ENCODE data around the gene HLA-DMA.
"Not testable (repeated sequence)": the region's sequence is repeated elsewhere in the genome, so short reads cannot be mapped to it uniquely, and the experiment has no call there.

Gene HLA-DMA

DNA sequence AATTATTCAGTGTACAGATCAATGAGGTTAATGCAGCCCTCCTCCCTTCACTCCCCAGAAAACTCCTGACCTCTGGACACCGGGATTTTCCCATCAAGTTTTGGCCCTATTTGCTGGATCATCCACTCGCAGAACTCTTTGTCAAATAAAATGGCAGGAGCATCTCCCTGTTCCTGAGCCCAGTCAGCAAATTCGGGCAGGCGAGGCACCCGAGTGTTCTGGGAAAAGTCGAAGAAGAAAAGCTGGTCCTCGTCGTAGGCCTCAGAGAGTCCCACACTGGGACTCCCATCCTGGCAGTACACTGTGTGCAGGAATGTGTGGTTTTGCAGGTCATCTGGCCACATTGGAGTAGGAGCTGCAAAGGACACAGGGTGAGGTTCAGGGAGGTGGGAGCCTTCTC lies 2.4 kb downstream of the HLA-DMA start:
- no peak for DNase-seq

DNA sequence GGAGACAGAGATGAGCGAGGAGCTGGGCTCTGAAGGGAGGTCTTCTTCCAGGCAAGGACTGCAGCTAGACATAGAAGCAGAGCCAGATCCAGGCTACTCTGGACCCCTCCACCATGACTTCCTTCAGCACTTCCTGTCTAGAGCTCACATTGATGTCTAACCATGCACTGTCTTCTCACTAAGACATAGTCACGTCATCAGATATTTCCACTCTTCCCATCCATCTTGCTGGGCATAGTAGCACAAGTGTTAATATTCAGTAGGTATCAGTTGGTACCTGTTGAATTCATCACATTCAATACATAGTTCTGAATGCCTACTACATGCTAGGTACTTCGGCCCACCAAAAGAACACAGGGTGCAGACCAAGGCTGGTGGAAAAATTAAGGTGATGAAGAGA lies 2.9 kb downstream of the HLA-DMA start:
- no peak for DNase-seq

DNA sequence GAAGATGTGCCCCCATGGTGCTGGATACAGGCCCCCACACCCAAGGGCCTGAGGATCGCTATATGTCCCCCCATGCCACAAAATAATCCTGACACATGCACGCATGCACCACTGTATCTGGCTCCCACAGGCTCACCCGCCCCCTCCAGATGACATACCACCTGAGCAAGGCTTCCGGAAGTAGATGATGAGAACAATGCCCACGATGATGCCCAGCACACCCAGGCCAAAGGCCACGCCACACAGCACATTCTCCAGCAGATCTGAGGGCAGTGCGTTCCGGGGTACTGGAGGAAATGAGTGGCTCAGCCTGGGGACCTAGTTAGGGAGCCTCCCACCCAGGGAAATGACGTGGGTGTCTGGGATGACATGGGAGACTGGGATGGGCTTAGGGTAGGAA lies 3.8 kb downstream of the HLA-DMA start:
- no peak for DNase-seq

DNA sequence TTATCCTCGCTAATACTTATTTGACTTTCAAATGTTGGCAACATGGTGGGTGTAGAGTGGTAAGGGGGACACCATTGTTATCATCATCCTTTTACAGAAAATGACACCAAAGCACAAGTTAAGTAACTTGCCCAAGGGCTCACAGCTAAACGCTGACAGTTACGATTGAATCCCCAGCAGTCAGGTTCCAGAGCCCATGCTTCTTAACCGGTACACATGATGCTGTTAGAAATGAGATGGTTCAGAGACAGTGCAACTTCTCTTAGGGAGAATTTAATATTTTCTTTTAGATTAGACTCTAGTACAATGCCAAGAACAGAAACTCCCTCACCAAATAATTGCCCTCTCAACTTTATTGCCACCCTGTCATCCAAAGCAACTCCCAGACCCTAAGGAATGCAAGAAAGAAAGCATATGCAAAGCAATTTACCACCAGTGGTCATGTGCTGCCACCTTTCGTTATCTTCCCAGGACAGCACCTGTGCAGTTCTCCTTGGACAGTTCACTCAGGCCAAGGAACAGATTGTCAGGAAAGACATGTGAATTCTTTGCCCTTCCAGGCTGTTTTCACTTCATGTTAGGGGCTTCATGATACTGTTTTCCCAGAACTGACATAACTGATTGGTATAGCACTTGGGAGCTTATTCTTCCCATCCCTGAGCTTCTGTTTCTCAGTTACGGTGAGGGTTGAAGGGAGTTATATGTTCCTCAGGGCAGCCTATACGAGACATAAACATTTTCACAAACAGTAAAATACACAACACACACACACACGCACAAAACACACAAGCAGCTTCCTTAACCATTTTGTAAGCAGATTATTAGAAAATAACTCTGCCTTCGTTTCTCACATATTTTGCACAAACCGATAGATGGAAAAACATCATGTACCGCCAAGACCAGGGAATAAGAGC lies 5.1 kb downstream of the HLA-DMA start:
- DNase-seq: peak; percentile 42

DNA sequence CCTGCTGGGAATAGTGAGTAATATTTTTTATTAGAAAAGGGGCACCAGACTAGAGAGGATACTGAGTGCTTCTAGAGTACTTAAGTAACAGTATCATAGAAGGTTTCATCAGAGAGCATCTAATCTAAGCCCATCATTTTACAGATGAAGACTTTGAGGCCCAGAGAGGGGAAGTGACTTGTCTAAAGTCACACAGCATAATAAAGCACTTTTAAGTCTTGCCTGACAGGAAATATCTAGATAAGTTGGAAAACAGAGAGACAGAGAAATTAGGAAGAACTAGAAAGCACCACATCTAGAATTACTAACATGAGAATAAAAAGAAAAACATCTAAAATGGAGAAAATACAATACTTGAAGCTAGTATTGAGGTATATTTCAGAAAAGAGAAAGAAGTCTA lies 6.0 kb downstream of the HLA-DMA start:
- DNase-seq: no peak

DNA sequence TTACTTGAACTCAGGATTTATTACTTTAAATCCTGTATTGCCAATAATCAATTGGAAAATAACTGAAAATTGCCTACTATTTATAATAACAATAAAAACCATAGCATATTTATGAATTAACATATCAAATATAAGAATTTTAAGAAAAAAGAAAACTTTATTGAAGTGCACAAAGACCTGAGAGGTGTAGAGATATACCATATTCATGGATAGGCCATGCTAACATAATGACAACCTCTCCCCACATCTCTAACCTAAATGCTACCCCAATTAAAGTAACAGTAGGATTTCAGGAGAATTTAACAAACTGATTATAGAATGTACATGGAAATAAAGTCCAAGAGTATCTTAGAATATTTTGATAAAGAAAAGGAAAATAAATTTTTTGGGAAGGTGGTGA lies 6.9 kb downstream of the HLA-DMA start:
- no peak for DNase-seq

DNA sequence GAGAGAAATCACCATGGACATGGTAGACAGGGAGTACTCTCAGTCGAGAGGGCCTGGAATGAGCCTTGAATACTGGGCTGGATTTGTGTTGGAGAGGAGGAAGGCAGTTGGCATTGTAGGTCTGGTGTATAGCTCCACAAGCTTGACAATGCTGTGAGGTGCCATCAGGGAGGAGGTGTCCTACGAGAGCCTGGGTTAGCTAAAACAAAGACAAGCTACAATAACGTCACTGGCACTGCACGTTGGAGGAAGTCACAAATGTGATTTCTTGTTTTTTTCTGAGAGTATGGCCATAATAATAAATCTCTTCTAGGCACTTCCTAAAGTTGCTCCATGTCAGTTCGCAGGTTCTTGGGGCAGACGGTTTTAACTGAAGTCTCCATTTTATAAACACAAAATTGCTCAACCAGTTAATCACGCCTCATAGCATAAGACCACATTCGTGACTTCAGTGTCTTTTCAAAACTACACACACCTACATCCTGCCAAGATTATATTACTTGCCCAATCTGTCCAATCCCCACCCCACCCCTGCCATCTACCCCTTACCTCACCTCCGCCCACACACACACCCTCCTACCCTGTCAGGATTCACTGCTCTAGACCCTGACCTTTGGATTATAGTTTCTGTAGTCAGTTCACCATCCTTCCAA lies 7.7 kb downstream of the HLA-DMA start:
- no peak for DNase-seq

DNA sequence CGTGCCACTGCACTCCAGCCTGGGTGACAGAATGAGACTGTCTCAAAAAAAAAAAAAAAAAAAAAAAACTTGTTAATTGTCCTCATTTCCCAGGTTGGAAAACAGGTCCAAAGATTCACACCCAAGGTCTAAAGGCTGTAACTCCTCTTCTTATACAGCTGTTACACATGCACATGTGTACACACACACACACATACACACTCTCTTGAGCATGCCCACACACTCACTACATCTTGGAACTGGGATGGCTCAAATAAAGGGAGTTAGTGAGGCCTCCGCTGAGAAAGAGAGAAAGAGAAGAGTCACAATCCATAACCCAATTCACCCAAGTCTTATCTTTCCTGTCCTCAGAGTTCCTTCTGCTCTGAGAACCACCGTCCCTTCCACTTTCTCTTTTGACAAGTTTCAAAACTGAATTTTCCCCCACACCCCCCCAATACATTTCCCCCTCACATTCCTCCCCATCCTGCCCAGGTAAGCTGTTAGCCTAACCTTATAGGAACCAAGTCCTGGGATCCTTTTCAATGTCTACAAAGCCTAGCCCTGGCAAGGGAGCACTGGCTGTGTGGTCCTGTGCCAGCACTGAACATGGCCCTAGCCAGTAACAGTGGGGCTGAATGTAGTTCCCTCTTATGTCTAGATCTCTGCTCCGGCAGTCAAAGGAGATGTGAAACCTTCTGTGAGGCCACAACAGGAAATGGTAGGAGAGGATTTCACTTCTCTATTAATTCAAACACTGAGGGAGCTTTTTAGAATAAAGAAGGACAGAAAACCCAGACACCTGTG lies 8.8 kb downstream of the HLA-DMA start:
- DNase-seq: no peak

DNA sequence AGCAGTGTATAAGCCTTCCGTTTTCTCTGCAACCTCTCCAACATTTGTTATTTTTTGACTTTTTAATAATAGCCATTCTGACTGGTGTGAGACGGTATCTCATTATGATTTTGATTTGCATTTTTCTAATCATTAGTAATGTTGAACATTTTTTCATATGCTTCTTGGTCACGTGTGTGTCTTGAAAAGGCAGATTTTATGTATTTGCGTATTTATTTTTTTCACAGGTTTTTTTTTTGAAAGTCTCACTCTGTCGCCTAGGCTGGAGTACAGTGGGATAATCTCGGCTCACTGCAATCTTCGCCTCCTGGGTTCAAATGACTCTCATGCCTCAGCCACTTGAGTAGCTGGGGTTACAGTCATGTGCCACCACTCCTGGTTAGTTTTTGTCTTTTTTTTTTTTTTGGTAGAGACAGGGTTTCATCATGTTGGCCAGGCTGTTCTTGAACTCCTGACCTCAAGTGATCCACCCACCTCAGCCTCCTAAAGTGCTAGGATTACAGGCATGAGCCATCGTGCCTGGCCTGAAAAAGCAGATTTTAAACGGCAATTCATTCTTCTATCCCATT lies 10.3 kb downstream of the HLA-DMA start:
- not testable (repeated sequence) for DNase-seq

DNA sequence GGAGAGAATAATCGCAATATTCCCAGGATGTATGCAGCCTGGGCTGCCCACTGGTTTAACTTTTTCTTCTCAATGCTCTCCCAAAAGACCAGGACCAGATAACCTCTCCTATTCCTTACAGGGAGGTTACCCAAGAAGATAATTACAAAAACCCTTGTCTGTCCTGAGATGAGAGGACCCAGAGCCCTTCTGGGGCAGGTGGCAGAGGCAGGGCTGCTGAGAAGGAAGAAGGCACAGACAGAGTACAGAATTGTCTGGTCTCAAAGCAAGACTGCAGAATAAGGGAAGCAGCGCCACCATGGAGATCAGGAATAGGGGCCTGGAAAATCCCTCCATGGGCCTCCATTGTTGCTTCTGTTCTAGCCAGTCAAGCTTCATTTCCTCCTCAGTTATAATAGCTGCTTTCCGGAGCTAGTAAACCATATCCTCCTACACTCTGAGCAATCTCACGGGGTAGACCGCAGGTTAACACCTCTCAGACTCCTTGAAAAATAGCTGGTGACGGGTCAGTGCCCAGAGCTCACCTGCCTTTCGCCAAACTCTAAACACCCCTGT lies 11.6 kb downstream of the HLA-DMA start:
- peak; percentile 18 for DNase-seq

DNA sequence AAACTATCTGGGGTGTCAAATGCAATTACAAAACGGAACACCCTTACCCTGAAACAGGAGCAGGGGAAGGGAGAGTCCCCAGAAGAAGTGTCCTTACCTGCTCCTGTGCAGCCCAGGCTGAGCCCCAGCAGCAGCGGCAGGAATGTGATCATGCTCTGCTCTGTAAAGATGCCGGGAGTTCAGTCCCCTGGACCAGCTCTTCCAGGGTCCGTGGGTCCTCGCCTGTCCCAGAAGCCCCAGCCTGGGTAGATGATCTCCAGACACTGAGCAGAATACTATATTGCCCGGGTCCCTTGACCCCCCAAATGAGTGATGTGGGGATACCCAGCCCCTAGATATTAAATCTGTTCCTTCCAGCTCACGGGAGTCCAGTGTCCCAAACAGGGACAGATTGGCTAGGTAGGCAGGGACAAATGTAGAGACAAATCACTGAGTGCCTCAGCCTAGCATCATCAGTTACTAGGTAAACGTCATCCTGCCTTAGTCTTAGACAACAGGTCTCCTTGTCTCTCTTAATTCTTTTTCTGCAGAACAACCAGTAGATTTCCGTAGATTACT lies 12.2 kb downstream of the HLA-DMA start, which contains the start of gene HLA-DMB:
Gene HLA-DMB, minus strand, starts transcription at position 373 of the 558 bp plus-strand sequence. Its CDS starts 221 bp downstream, at position 152.
- DNase-seq: peak; percentile 71

DNA sequence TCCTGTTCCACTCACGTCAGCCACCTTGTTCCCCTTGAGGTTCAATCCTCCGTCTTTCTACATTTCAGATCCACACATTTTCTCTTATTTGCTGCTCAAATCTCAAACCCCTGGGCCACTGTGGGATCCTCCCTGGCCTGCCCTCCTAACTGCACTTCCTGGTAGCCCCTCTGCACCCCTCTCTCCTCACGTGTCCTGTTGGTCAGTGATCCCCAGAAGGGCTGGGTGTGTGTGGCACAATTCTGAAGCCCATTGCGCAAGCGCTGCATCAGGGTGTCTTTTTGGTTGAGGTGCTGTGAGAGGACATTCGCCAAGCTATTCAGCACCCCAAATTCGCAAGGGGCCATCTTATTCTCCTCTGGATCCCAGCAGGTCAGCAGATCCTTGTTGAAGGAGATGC lies 14.4 kb downstream of the HLA-DMA start:
- DNase-seq: no peak

DNA sequence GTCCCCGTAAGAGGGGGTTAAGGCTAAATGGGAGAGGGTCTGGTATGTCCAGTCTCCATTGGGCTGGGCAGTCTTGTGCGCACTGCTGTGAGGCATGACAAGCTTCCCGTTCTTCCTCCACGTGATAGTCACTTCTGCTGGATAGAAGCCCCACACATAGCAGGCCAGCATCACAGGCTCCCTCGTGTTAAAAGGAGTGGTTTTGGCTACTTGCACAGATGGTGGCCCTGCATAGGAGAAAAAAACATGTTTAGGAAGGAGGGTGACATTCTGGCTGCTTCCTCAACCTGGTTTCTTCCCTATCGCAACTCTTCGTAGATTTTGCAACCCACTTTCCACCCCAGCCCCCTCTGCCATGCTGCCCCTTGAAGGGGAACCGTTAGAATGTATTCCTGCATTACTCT lies 15.7 kb downstream of the HLA-DMA start:
- DNase-seq: no peak

DNA sequence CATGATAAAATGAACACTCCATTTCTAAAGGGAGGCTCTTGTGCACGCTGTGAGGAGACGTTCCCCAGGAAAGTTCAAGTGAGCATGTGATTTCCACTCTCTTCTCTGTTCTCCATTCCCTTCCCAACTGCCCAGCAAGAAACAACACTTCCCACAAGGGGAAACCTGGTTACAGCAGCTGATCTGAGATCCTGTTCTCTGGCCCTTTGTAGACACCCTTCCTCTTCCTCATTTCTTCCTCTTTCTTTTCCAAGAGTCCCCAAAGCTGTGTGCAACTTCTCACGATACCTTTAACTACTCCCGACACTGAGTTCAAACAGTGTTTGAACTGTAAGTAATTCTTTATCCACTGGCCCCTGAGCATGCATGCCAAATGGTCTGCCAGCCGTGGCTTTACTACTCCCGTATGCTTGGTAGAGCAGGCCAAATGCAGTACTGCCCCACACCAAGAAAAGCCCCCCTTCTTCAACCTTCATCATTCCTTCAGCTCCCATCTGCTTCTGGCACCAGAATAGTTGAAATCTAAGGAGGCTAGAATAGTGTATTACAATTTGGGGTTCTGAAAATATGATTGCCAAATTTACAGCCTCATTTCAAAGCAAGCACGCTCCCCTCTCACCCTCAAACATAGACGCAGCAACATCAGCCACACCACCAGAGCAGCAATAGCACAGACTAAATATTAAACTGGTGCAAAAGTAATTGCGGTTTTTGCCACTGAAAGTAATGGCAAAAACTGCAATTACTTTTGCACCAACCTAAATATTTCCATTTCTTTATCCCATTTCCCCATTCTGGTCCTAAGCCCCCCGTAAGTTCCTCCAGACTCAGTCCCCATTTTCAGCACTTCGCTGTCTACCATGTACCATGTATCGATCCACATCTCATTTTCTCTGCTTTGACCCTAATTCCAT lies 16.4 kb downstream of the HLA-DMA start:
- DNase-seq: no peak

DNA sequence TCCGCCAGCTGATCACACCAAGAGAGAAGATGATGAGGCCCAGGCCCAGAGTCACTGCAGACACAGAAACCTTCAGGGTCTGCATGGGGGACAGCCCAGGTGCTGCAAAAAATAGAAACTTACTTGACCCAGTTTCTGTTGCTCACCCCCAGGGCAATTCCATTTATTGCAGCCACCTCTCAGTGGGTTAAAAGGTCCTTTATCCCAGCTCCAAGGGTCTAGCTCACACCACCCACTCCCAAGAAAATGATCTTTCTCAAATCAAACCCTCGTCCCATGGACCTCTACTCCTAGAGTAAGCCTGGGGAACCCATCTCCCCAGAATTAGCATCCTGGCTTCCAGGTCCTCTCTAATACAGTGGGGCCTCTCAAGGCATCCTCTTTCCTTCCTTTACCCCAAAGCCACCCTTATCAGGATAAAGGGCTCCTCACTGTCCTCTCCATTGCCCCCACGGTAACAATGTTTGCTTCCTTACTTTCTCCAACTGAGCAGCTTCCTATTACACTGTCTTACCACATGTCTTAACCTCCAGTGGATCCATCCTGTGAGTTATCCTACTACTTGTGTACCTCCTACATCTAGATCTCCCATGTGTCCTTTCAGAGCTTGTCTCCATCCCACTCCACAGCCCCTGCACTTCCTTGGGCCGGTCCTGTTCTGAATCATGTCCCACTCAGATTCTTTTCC lies 17.2 kb downstream of the HLA-DMA start:
- DNase-seq: no peak

DNA sequence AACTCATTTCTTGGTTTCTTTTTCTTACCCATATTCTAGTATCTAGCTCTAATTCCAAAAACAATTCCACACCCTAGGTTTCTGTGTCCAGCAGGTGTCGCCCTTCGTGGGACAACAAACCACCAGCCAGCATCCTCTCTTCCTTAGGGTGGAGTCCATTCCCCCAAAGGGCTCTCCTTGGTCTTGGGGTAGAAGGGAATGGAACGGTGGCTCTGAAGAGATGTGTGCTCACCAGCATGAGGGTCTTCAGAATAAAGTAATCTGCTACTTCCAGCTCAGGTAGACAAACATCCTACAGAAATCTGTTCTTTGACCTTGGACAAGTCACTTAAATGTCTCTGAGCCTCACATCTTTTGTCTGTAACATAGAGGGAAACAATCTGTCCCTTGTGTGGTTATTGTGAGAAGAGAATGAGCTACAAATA lies 19.2 kb downstream of the HLA-DMA start:
- DNase-seq: peak; percentile 6

DNA sequence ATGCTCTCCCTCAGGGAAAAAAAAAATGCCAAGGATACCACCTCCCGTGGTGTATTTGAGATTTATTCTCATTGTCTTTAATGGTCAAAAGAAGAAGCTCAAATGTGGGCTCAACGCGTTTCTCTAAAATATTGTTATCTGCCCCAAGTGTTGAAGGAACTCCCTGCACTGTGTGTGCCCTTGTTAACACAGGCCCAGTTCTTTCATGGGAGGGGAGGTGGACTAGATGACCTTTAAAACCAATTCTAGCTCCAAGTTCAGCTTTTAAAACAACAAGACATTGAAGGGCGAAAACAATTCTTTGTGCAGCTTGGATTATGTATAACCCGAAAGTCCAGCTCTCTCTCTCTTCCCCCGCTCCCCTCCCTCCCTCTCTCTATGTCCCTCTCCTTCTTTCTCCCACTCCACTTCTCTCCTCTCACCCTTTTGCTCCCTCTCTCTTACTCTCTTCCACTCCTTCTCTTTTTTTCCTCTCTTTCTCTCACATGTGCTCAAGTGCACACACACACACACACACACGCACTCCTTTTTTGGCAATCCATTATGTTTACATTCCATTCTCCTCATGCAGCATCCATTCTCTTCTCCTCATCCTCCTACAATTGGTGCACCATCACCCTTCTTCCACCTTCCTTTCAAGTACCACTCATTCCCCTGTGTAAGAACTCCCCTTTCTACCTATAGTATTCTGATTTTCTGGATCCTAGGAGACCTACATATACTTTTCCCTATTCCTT lies 20.6 kb downstream of the HLA-DMA start:
- DNase-seq: no peak

DNA sequence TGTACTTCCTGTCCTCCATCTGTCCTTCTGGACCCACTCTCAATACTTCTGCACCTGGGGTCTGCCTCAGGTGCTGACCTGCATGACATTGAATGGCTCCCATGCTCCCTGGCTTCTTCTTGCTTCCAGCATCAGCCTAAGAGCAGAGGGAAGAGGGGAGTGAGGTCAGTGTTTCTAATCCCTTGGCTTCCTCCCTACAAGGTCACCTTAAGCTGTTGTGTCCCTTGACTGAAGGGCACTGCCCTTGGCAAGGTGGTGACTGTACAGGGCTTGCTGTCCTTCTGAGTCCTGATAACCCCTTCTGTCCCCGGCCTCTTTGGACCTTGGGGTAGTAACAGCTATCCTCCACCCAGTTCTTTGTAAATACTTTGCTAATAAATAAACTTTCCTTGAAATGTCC lies 21.7 kb downstream of the HLA-DMA start:
- DNase-seq: no peak

DNA sequence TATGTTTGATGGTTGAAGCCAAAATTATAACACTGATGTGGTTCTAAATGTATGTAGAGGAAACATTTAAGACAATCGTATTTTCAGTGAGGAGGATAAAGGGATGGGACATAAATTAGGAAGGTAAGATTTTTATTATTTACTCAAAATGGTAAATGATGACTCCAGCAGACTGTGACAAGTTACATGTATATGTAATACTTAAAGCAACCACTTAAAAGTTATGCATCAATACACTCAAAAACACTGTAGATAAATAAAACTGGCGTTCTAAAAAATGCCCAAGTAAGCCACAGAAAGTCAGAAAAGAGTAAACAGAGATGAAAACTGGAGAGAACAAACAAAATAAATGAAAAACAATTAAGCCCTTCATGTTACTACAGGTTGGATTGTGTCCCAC lies 30.8 kb downstream of the HLA-DMA start:
- DNase-seq: no peak

DNA sequence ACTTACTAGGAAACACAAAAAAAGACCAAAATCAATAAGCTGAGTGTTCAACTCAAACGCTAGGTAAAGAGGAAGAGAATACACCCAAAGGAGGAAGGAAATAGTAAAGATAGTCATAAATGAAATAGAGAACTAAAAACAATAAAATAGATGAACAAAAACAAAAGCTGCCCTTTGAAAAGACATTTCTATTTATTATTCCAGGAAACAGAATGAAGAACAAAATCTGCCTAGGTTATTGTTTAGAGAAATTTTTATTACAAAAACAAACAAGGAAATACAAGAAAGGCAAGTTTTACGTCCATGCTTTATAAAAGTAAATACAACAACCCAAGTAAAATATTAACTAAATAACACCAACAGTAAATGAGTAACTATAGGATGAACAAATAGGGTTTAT lies 32.2 kb downstream of the HLA-DMA start:
- no peak for DNase-seq
